Brain microvascular endothelial cell (primary cell): ENCODE measurements around the gene ANXA2R.
"Not testable (repeated sequence)": the region's sequence is repeated elsewhere in the genome, so short reads cannot be mapped to it uniquely, and the experiment has no call there.

ENCODE experiments used
- DNase-seq: peaks from one replicate; pipeline ENCODE4 v3.0.0-alpha.2; 2020
- H3K27ac ChIP-seq: fragments of 250-450 bp; sonication (Bioruptor Pico); 2 replicates; pipeline ENCODE4 v1.5.1; 2020; ENCODE audit warnings: mild to moderate bottlenecking, moderate library complexity
- H3K27me3 ChIP-seq: fragments of 250-450 bp; sonication (Bioruptor Pico); replicated peaks from 2 replicates; pipeline ENCODE4 v1.5.1; 2020; ENCODE audit warnings: mild to moderate bottlenecking
- H3K36me3 ChIP-seq: fragments of 250-450 bp; sonication (Bioruptor Pico); replicated peaks from 2 replicates; pipeline ENCODE4 v1.5.1; 2020; ENCODE audit warnings: mild to moderate bottlenecking
- H3K4me3 ChIP-seq: 2 replicates; pipeline ENCODE4 v1.5.1; 2011; ENCODE audit warnings: low read depth, mild to moderate bottlenecking, control low read depth, low read length, moderate library complexity
- in situ Hi-C: cut with HindIII; loops from 2 replicates; pipeline ENCODE4 v1.10.0; 2017; ENCODE audit warnings: low sequenced_read_pairs, low pct_ligation_motif_present
- TF ChIP-seq, protein P1 (sequence below): IDR thresholded peaks from 2 replicates; pipeline ENCODE4 v1.5.1; 2011; ENCODE audit warnings: low read depth, mild to moderate bottlenecking, moderate library complexity, low read length, control low read depth, inconsistent platforms; ENCODE audit errors: missing control alignments

Gene ANXA2R

DNA sequence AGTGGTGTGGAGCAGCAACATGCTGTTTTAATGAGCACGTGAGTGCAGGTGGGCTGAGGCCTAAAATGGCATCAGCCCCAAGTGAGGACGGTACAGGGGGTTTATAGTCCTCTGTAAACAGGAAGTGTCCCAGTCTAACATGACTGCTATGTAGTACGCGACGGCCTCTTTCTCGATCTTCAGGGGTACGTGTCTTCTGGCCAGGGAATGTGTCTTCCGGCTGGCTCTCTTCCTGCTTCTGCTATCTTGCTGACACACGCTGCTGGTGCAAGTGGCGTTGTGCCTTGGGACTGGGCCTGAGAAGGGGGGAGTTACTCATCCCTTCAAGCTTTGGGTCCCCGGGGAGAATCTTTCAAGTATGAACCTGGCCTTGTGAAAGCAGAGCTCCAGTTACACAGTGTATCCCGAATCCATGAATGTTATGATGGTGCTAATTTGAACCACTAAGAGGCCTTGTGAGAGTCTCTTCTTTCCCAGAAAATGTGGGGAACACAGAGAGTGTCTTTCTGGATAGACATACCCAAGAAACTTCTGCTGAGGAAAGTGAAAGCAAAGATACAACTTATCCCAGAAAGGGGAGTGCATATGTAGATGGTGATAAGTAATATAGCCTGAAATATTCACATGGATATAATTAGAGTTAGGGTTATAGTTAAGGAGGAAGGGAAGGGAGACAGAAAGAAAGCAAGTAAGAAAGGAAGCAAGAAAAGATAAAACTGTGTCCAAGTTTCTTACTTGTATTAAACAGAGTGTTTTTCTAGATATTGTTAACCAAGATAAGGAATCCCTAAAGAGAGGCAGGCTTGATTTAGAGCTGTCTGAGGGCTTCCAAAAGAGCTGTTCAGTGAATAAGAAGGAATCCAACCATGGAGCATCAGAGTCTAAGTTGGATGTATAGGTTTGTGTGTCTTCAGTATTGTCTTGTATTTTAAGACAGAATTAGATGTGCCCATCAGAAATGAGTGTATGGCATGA is 35.5 kb upstream of the ANXA2R start:
- peaks cover 21% of the 10 kb centered on the region for H3K36me3 ChIP-seq
- no peaks in the 10 kb centered on the region for H3K27me3 ChIP-seq
- no peak overlapping the region for H3K4me3 ChIP-seq
- DNase-seq: peak; percentile 82
- in situ Hi-C loops: no loop called here
- TF ChIP-seq, protein P1, sequence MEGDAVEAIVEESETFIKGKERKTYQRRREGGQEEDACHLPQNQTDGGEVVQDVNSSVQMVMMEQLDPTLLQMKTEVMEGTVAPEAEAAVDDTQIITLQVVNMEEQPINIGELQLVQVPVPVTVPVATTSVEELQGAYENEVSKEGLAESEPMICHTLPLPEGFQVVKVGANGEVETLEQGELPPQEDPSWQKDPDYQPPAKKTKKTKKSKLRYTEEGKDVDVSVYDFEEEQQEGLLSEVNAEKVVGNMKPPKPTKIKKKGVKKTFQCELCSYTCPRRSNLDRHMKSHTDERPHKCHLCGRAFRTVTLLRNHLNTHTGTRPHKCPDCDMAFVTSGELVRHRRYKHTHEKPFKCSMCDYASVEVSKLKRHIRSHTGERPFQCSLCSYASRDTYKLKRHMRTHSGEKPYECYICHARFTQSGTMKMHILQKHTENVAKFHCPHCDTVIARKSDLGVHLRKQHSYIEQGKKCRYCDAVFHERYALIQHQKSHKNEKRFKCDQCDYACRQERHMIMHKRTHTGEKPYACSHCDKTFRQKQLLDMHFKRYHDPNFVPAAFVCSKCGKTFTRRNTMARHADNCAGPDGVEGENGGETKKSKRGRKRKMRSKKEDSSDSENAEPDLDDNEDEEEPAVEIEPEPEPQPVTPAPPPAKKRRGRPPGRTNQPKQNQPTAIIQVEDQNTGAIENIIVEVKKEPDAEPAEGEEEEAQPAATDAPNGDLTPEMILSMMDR: no peak
- peak overlapping the region; percentile 64 for H3K27ac ChIP-seq

DNA sequence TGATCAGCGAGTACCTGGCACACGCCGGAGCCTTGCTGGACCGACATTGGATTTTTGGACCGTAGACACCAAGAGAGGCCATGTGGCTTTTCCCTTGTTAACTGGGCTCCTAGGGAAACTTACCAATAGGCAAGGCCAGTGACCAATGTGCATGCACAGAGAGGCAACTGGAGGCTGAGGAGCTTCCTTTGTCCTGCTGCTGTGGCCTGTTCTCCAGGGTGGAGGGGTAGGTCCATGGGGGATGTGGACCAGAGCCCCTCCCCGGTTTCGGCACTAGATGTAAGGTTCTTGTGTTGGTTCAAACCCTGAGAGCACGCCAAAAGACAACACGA is 34.8 kb upstream of the ANXA2R start:
- TF ChIP-seq, protein P1: no peak
- Histone ChIP-seq H3K36me3 (peaks cover 16% of the 10 kb centered on the region), H3K4me3 (no peak overlapping the region), H3K27ac (peak overlapping the region; percentile 64), H3K27me3 (no peaks in the 10 kb centered on the region)
- DNase-seq: no peak
- in situ Hi-C loops: no loop called here

DNA sequence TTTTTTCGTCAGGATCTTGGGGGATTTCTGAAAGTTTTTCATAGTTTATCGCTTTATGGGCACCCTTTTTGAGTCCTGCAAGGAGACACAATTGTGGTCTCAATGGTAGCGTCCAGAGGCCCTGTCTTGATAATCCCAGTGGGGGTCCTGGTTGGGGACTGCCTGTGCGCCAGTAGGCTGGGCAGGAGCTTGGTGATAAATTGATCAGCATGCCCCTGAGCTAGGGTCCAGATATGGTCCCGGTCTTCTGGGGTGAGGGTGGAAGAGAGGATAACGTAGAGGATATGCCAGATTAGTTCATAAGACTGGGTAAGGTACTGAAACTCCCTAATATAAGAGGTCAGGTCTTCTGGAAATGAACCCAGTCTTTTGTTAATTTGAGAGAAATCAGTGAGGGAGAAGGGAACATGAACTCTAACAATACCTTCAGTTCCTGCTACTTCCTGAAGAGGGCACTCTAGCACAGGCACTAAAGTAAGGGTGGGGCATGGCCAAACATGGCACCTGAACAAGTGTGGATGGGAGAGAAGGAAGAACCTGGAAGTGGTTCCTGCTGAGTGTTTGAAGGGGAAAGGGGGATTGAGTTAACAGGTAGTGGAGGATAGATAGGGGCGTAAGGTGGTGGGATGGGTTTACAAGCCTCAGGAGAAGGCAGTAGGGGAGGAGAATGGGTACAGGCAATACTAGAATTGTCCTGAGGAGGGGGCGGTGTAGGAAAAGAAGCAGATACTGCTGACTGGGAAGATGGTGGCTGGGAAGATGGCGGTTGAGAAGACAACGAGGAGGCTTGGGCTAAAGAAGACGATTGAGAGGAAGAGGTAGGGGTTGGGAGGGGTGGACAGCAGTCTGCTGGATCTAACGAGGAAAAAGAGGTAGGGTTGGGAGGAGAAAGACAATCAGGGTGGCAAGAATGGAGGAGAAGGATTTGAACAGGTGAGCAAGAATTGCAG is 33.8 kb upstream of the ANXA2R start:
- H3K4me3 ChIP-seq: no peak overlapping the region
- H3K27ac ChIP-seq: no peak overlapping the region
- peak; percentile 41 for DNase-seq
- H3K27me3 ChIP-seq: no peaks in the 10 kb centered on the region
- TF ChIP-seq, protein P1: peak; percentile 72
- H3K36me3 ChIP-seq: peaks cover 13% of the 10 kb centered on the region
- in situ Hi-C loops: no loop called here

DNA sequence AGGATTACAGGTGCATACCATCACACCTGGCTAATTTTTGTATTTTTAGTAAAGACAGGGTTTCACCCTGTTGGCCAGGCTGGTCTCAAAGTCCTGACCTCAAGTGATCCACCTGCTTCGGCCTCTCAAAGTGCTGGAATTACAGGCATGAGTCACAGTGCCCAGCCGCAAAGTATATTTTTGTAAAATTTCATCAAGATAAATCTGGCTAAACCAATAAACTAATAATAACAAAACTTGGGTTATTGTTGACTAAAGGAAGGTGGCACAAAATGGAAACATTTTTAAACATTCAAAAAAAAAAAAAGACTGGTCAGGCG is 29.2 kb upstream of the ANXA2R start:
- H3K27ac ChIP-seq, DNase-seq, H3K36me3 ChIP-seq, in situ Hi-C loops, H3K27me3 ChIP-seq: not testable (repeated sequence)
- peak overlapping the region; percentile 9 for H3K4me3 ChIP-seq

DNA sequence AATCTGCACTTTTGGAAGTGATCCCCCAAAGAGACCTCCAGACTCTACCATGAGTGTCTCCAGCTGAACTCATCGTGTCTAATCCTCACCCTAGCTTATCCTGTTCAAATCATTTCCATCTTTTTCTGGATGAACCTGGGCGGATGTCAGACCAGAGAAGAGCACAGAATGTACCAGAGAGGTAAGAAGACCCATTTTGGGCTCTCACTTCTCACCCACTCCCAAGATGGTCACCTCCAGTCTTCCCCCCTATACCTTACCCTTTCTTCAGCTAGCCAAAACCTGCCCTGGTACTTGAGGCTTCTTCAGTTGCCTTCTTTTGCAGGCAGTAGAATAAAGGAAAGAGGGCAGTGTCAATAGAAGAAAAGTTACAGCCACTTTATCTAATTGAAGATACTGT is 27.9 kb upstream of the ANXA2R start:
- Histone ChIP-seq H3K27me3 (no peaks in the 10 kb centered on the region), H3K36me3 (peaks cover 8% of the 10 kb centered on the region), H3K4me3 (peak overlapping the region; percentile 68), H3K27ac (peak overlapping the region; percentile 95)
- TF ChIP-seq, protein P1: no peak
- in situ Hi-C loops: no loop called here
- DNase-seq: no peak
